ENCODE measurements around the gene CES4A. TPM values are rescaled to one million over a fixed set of nuclear protein-coding genes. Genes with fewer than 3 reads are reported as not detected.

The CES4A gene
- total and polyA plus RNA-seq, 9 of the 15 experiments (the other 6 are each of a cell fraction or from before 2014, with no cell fraction given): 0.09 to 0.13 (median 0.11) TPM; not detected in 6

GRCh38 chr16:66939366-66939765 is 49.0 kb upstream of the CES4A start:
- no peaks in the 10 kb centered on the region for H3K9me3 ChIP-seq (replicated peaks; ENCODE audit: control insufficient read depth, insufficient read depth, low read depth, low read length)
- peaks cover 79% of the 10 kb centered on the region; the same call in 2 of the 3 replicates for H3K36me3 ChIP-seq (ENCODE audit: control insufficient read depth, insufficient read depth, low read length)
- no TSS peak for BruUV-seq (replicated peaks)
- peaks cover 30% of the 10 kb centered on the region for H3K79me2 ChIP-seq (ENCODE audit: control insufficient read depth, insufficient read depth, low read length)
- in situ Hi-C loops (cut with MboI): no loop called here
- no peaks in the 10 kb centered on the region for H3K27me3 ChIP-seq (ENCODE audit: control insufficient read depth in 2 of 2, insufficient read depth in 2 of 2, low read length in 2 of 2)
- intact Hi-C loops (cut with micrococcal nuclease): no loop called here
- H4K20me1 ChIP-seq (replicated peaks; ENCODE audit: control insufficient read depth, insufficient read depth, low read length): 0 out of 2 replicates have a peak, but pooled peaks cover 5% of the 10 kb centered on the region
- no peaks in the 10 kb centered on the region for H3K9me1 ChIP-seq (ENCODE audit: control insufficient read depth, insufficient read depth, low read length)
- H3K4me2 ChIP-seq (ENCODE audit: insufficient read depth, low read length): no peak overlapping the region
- no peak for FAIRE-seq
- no peak overlapping the region for H3K4me3 ChIP-seq
- TF ChIP-seq EHMT2 (IDR thresholded peaks at IDR 0.05) (no peak), SAP30 (IDR thresholded peaks at IDR 0.05; ENCODE audit: borderline replicate concordance, insufficient read depth, low read depth, low read length, poor library complexity, severe bottlenecking) (no peak), NR1H2 (CRISPR knock-in tag; IDR thresholded peaks at IDR 0.05) (no peak)
- no peak overlapping the region for H3K27ac ChIP-seq (ENCODE audit: extremely low read depth, low read depth, low read length)
- DNase-seq (ENCODE audit: extremely low read depth in 1 of 4, low spot score in 3 of 4): no peak
- CTCF ChIA-PET (ENCODE audit: low intra/inter-chr PET ratio): no interaction called here
- ATAC-seq: no peak
- peaks cover 7 to 30% of the 10 kb centered on the region in 2 experiments for H3K4me1 ChIP-seq (replicated peaks in 1 of 2; ENCODE audit: control insufficient read depth in 2 of 2, insufficient read depth in 2 of 2, low read length in 2 of 2)
- H2AFZ ChIP-seq (ENCODE audit: low read depth, low read length): no peak overlapping the region
- peak overlapping the region in 1 of 2 experiments; percentile 73; a peak in 1 of 4 replicates for H3K9ac ChIP-seq (ENCODE audit: insufficient read depth in 1 of 2, low read depth in 2 of 2, low read length in 2 of 2)
- POLR2A ChIA-PET: interaction anchor here (0.6 to 1.0 kb wide), 3 partner anchors 11 to 39 kb away, joined by 3 read pairs; no protein-coding TSS in a partner anchor

DNA sequence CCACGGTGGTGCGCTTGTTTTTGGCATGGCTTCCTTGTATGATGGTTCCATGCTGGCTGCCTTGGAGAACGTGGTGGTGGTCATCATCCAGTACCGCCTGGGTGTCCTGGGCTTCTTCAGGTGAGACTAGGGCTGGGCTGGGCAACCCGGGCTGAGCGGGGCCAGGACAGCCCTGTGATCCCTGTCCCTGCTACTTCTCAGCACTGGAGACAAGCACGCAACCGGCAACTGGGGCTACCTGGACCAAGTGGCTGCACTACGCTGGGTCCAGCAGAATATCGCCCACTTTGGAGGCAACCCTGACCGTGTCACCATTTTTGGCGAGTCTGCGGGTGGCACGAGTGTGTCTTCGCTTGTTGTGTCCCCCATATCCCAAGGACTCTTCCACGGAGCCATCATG is 48.2 kb upstream of the CES4A start:
- DNase-seq (ENCODE audit: extremely low read depth in 1 of 4, low spot score in 3 of 4) (no peak), FAIRE-seq (no peak), ATAC-seq (no peak)
- POLR2A ChIA-PET: interaction anchor here (0.6 kb wide), 1 partner anchor 539 kb away, joined by 3 read pairs; no protein-coding TSS in a partner anchor
- WGBS (ENCODE audit: insufficient coverage, low coverage, missing lambda C conversion rate): 96% methylated on average over 13 of the region's 16 CpGs
- H3K36me3 ChIP-seq (ENCODE audit: control insufficient read depth, insufficient read depth, low read length): peaks cover 79% of the 10 kb centered on the region; the same call in 2 of the 3 replicates
- in situ Hi-C loops (cut with MboI) (no loop called here), intact Hi-C loops (cut with micrococcal nuclease) (no loop called here)
- peaks cover 7 to 24% of the 10 kb centered on the region in 2 experiments for H3K4me1 ChIP-seq (replicated peaks in 1 of 2; ENCODE audit: control insufficient read depth in 2 of 2, insufficient read depth in 2 of 2, low read length in 2 of 2)
- no peaks in the 10 kb centered on the region for H3K27me3 ChIP-seq (ENCODE audit: control insufficient read depth in 2 of 2, insufficient read depth in 2 of 2, low read length in 2 of 2)
- no peak overlapping the region for H2AFZ ChIP-seq (ENCODE audit: low read depth, low read length)
- H3K79me2 ChIP-seq (ENCODE audit: control insufficient read depth, insufficient read depth, low read length): peaks cover 22% of the 10 kb centered on the region
- BruUV-seq (replicated peaks): no TSS peak
- H3K4me3 ChIP-seq: no peak overlapping the region
- no peaks in the 10 kb centered on the region for H3K9me1 ChIP-seq (ENCODE audit: control insufficient read depth, insufficient read depth, low read length)
- CTCF ChIA-PET (ENCODE audit: low intra/inter-chr PET ratio): no interaction called here
- peak overlapping the region in 1 of 2 experiments; percentile 47; a peak in 1 of 4 replicates for H3K9ac ChIP-seq (ENCODE audit: insufficient read depth in 1 of 2, low read depth in 2 of 2, low read length in 2 of 2)
- no peaks in the 10 kb centered on the region for H3K9me3 ChIP-seq (replicated peaks; ENCODE audit: control insufficient read depth, insufficient read depth, low read depth, low read length)
- H3K27ac ChIP-seq (ENCODE audit: extremely low read depth, low read depth, low read length): no peak overlapping the region
- no peak overlapping the region for H3K4me2 ChIP-seq (ENCODE audit: insufficient read depth, low read length)
- TF ChIP-seq POLR2G (IDR thresholded peaks at IDR 0.05; ENCODE audit: low read depth, low read length) (peak; percentile 46), SRSF9 (IDR thresholded peaks at IDR 0.05; ENCODE audit: borderline replicate concordance, low read depth, low read length) (no peak), HIVEP1 (CRISPR knock-in tag; IDR thresholded peaks at IDR 0.05) (no peak)
- 0 out of 2 replicates have a peak, but pooled peaks cover 5% of the 10 kb centered on the region for H4K20me1 ChIP-seq (replicated peaks; ENCODE audit: control insufficient read depth, insufficient read depth, low read length)

Measured in K562 (cell line).